IPS-18a (cell line): ENCODE data around the gene SUPT20HL1.
"Not testable (repeated sequence)": the region's sequence is repeated elsewhere in the genome, so short reads cannot be mapped to it uniquely, and the experiment has no call there.

Experiments
- H3K27ac ChIP-seq: one replicate; pipeline ENCODE4 v1.5.1; 2013; ENCODE audit warnings: low read length
- H3K27me3 ChIP-seq: one replicate; pipeline ENCODE4 v1.6.1; 2013; ENCODE audit warnings: mild to moderate bottlenecking, low read length; ENCODE audit not compliant: control insufficient read depth, insufficient read depth
- H3K36me3 ChIP-seq: one replicate; pipeline ENCODE4 v1.6.1; 2013; ENCODE audit warnings: low read depth, low read length; ENCODE audit not compliant: control insufficient read depth
- H3K4me1 ChIP-seq: one replicate; pipeline ENCODE4 v1.6.1; 2013; ENCODE audit warnings: low read depth, low read length; ENCODE audit not compliant: control insufficient read depth
- H3K4me3 ChIP-seq: one replicate; pipeline ENCODE4 v1.5.1; 2013; ENCODE audit warnings: low read length
- H3K9ac ChIP-seq: one replicate; pipeline ENCODE4 v1.6.1; 2013; ENCODE audit warnings: mild to moderate bottlenecking, low read length, moderate library complexity
- H3K9me3 ChIP-seq: one replicate; pipeline ENCODE4 v1.6.1; 2013; ENCODE audit warnings: low read depth, low read length; ENCODE audit not compliant: control insufficient read depth

The SUPT20HL1 gene

GRCh38 chrX:24334461-24334860 is 26.0 kb upstream of the SUPT20HL1 start:
- no peaks in the 10 kb centered on the region for H3K4me1 ChIP-seq
- H3K27me3 ChIP-seq, result no peaks in the 10 kb centered on the region
- H3K36me3 ChIP-seq, result no peaks in the 10 kb centered on the region
- no peak overlapping the region for H3K9ac ChIP-seq
- H3K9me3 ChIP-seq, result no peaks in the 10 kb centered on the region
- no peak overlapping the region for H3K27ac ChIP-seq
- H3K4me3 ChIP-seq, result no peak overlapping the region

GRCh38 chrX:24335871-24336270 is 24.6 kb upstream of the SUPT20HL1 start:
- H3K9me3 ChIP-seq, result no peaks in the 10 kb centered on the region
- H3K36me3 ChIP-seq, result no peaks in the 10 kb centered on the region
- no peaks in the 10 kb centered on the region for H3K4me1 ChIP-seq
- no peak overlapping the region for H3K27ac ChIP-seq
- H3K9ac ChIP-seq, result no peak overlapping the region
- H3K4me3 ChIP-seq, result no peak overlapping the region
- no peaks in the 10 kb centered on the region for H3K27me3 ChIP-seq

GRCh38 chrX:24339911-24340310 is 20.5 kb upstream of the SUPT20HL1 start:
- Histone ChIP-seq H3K9ac (no peak overlapping the region), H3K27ac (no peak overlapping the region), H3K4me1 (no peaks in the 10 kb centered on the region), H3K27me3 (no peaks in the 10 kb centered on the region), H3K36me3 (no peaks in the 10 kb centered on the region), H3K9me3 (no peaks in the 10 kb centered on the region), H3K4me3 (no peak overlapping the region)

GRCh38 chrX:24340501-24340900 is 19.9 kb upstream of the SUPT20HL1 start:
- Histone ChIP-seq H3K27me3 (no peaks in the 10 kb centered on the region), H3K9ac (no peak overlapping the region), H3K9me3 (no peaks in the 10 kb centered on the region), H3K36me3 (no peaks in the 10 kb centered on the region), H3K4me1 (no peaks in the 10 kb centered on the region), H3K4me3 (no peak overlapping the region), H3K27ac (no peak overlapping the region)

GRCh38 chrX:24341795-24342194 is 18.6 kb upstream of the SUPT20HL1 start:
- H3K4me3 ChIP-seq, result no peak overlapping the region
- no peak overlapping the region for H3K27ac ChIP-seq
- H3K4me1 ChIP-seq, result no peaks in the 10 kb centered on the region
- no peak overlapping the region for H3K9ac ChIP-seq
- no peaks in the 10 kb centered on the region for H3K36me3 ChIP-seq
- H3K9me3 ChIP-seq, result no peaks in the 10 kb centered on the region
- H3K27me3 ChIP-seq, result no peaks in the 10 kb centered on the region

- no peak overlapping the region for H3K9ac ChIP-seq
- no peak overlapping the region for H3K4me3 ChIP-seq
- H3K27ac ChIP-seq, result no peak overlapping the region
- no peaks in the 10 kb centered on the region for H3K4me1 ChIP-seq
- H3K27me3 ChIP-seq, result no peaks in the 10 kb centered on the region
- no peaks in the 10 kb centered on the region for H3K9me3 ChIP-seq
- no peaks in the 10 kb centered on the region for H3K36me3 ChIP-seq
These were observed 16.7 kb upstream of the SUPT20HL1 start for GRCh38 chrX:24343719-24344118.

- Histone ChIP-seq H3K4me1 (no peaks in the 10 kb centered on the region), H3K27me3 (no peaks in the 10 kb centered on the region), H3K27ac (no peak overlapping the region)
These were observed 12.6 kb upstream of the SUPT20HL1 start for GRCh38 chrX:24347881-24348280.

GRCh38 chrX:24350217-24350616 is 10.2 kb upstream of the SUPT20HL1 start:
- Histone ChIP-seq H3K36me3 (no peaks in the 10 kb centered on the region), H3K27ac (no peak overlapping the region), H3K4me1 (no peaks in the 10 kb centered on the region), H3K9ac (no peak overlapping the region), H3K4me3 (no peak overlapping the region), H3K9me3 (no peaks in the 10 kb centered on the region), H3K27me3 (no peaks in the 10 kb centered on the region)

More at GRCh38 chrX:24347881-24348280, 12.6 kb upstream of the SUPT20HL1 start:
- Histone ChIP-seq H3K4me3 (no peak overlapping the region), H3K36me3 (no peaks in the 10 kb centered on the region), H3K9me3 (no peaks in the 10 kb centered on the region), H3K9ac (no peak overlapping the region)

GRCh38 chrX:24355095-24355494 is 5.3 kb upstream of the SUPT20HL1 start:
- Histone ChIP-seq H3K27ac (no peak overlapping the region), H3K4me3 (no peak overlapping the region), H3K9me3 (no peaks in the 10 kb centered on the region), H3K9ac (no peak overlapping the region), H3K27me3 (no peaks in the 10 kb centered on the region), H3K4me1 (no peaks in the 10 kb centered on the region), H3K36me3 (no peaks in the 10 kb centered on the region)

GRCh38 chrX:24357106-24357505 is 3.3 kb upstream of the SUPT20HL1 start:
- Histone ChIP-seq H3K9me3 (no peaks in the 10 kb centered on the region), H3K36me3 (no peaks in the 10 kb centered on the region), H3K4me3 (no peak overlapping the region), H3K4me1 (no peaks in the 10 kb centered on the region), H3K9ac (no peak overlapping the region), H3K27ac (no peak overlapping the region), H3K27me3 (no peaks in the 10 kb centered on the region)

GRCh38 chrX:24362089-24362745 is 1.8 kb downstream of the SUPT20HL1 start:
- not testable (repeated sequence) for H3K27me3 ChIP-seq, H3K36me3 ChIP-seq, H3K9ac ChIP-seq, H3K4me1 ChIP-seq, H3K27ac ChIP-seq, H3K4me3 ChIP-seq, H3K9me3 ChIP-seq

GRCh38 chrX:24363432-24364181 is 3.2 kb downstream of the SUPT20HL1 start:
- H3K27ac ChIP-seq, H3K9me3 ChIP-seq, H3K36me3 ChIP-seq, H3K4me3 ChIP-seq, H3K4me1 ChIP-seq, H3K27me3 ChIP-seq, H3K9ac ChIP-seq: not testable (repeated sequence)
